Neural cell (in vitro differentiated cells): ENCODE data around the gene EXOC3L1. TPM values are rescaled to one million over a fixed set of nuclear protein-coding genes. Genes with fewer than 3 reads are reported as not detected.

Experiments
- H2AFZ ChIP-seq: fragments of 200-600, 300-800 bp; sonication (generic), shearing (Covaris generic); 2 replicates; pipeline ENCODE4 v1.6.0; 2014; ENCODE audit warnings: low read depth, mild to moderate bottlenecking, antibody characterized with exemption, low read length, moderate library complexity
- H3F3A ChIP-seq: fragments of 200-600 bp; shearing (Covaris generic); 2 replicates; pipeline ENCODE4 v1.6.1; 2016; ENCODE audit warnings: mild to moderate bottlenecking, moderate library complexity, mixed read lengths, antibody characterized with exemption, low read length; ENCODE audit not compliant: insufficient read depth, poor library complexity, severe bottlenecking
- H3K27ac ChIP-seq: fragments of 200-600, 300-800 bp; sonication (generic), shearing (Covaris generic); 2 replicates; pipeline ENCODE4 v1.5.1; 2014; ENCODE audit warnings: mild to moderate bottlenecking, low read length, moderate library complexity
- H3K27me3 ChIP-seq: fragments of 300-800, 200-600 bp; sonication (generic), shearing (Covaris generic); 2 replicates; pipeline ENCODE4 v1.6.0; 2014; ENCODE audit warnings: mild to moderate bottlenecking, low read depth, low read length, moderate library complexity; ENCODE audit not compliant: insufficient read depth
- H3K36me3 ChIP-seq: fragments of 300-800, 200-600 bp; sonication (generic), shearing (Covaris generic); 2 replicates; pipeline ENCODE4 v1.5.1; 2014; ENCODE audit warnings: mild to moderate bottlenecking, antibody characterized with exemption, low read length, moderate library complexity; ENCODE audit not compliant: insufficient read depth
- H3K4me2 ChIP-seq: fragments of 300-800, 200-600 bp; sonication (generic), shearing (Covaris generic); 2 replicates; pipeline ENCODE4 v1.6.0; 2014; ENCODE audit warnings: mild to moderate bottlenecking, low read length
- H3K4me3 ChIP-seq: fragments of 300-800, 200-600 bp; sonication (generic), shearing (Covaris generic); 2 replicates; pipeline ENCODE4 v1.5.1; 2014; ENCODE audit warnings: mild to moderate bottlenecking, low read length, moderate library complexity
- H3K79me2 ChIP-seq: fragments of 200-600 bp; shearing (Covaris generic); replicated peaks from 2 replicates; pipeline ENCODE4 v1.6.0; 2014; ENCODE audit warnings: mild to moderate bottlenecking, low read length, moderate library complexity; ENCODE audit not compliant: insufficient read depth
- H3K9ac ChIP-seq: fragments of 300-800, 200-600 bp; sonication (generic), shearing (Covaris generic); 2 replicates; pipeline ENCODE4 v1.6.1; 2016; ENCODE audit warnings: mild to moderate bottlenecking, low read length, mixed read lengths
- H3K9me2 ChIP-seq: fragments of 200-600 bp; shearing (Covaris generic); 2 replicates; pipeline ENCODE4 v1.6.1; 2016; ENCODE audit warnings: mild to moderate bottlenecking, low read length, mixed read lengths; ENCODE audit not compliant: insufficient read depth
- H3K9me3 ChIP-seq: fragments of 200-600, 300-800 bp; sonication (generic), shearing (Covaris generic); 2 replicates; pipeline ENCODE4 v1.6.1; 2016; ENCODE audit warnings: mild to moderate bottlenecking, mixed run types, low read length, moderate library complexity, mixed read lengths
- H4K20me1 ChIP-seq: fragments of 200-600 bp; shearing (Covaris generic); 2 replicates; pipeline ENCODE4 v1.6.1; 2016; ENCODE audit warnings: mild to moderate bottlenecking, mixed run types; ENCODE audit not compliant: insufficient read depth
- EP300 ChIP-seq: fragments of 450-650 bp; conservative IDR thresholded peaks from 2 replicates; pipeline ENCODE4 v1.6.1; 2014; ENCODE audit warnings: antibody characterized with exemption, mild to moderate bottlenecking, moderate library complexity; ENCODE audit not compliant: poor library complexity, severe bottlenecking
- EZH2 ChIP-seq: fragments of 200-600, 300-800 bp; shearing (Covaris generic), sonication (generic); IDR thresholded peaks from 2 replicates; pipeline ENCODE4 v1.6.1; 2014; ENCODE audit warnings: antibody characterized with exemption, low read length, borderline replicate concordance, mild to moderate bottlenecking; ENCODE audit not compliant: insufficient read depth, poor library complexity, severe bottlenecking
- MXI1 ChIP-seq: fragments of 450-650 bp; conservative IDR thresholded peaks from 2 replicates; pipeline ENCODE4 v1.6.1; 2014; ENCODE audit warnings: antibody characterized with exemption, mild to moderate bottlenecking; ENCODE audit not compliant: poor library complexity, severe bottlenecking
- POLR2AphosphoS5 ChIP-seq: IDR thresholded peaks from 2 replicates; pipeline ENCODE4 v1.6.1; 2012
- RAD21 ChIP-seq: fragments of 450-650 bp; conservative IDR thresholded peaks from 2 replicates; pipeline ENCODE4 v1.6.1; 2014; ENCODE audit warnings: antibody characterized with exemption, mild to moderate bottlenecking, moderate library complexity
- SMC3 ChIP-seq: fragments of 450-650 bp; conservative IDR thresholded peaks from 2 replicates; pipeline ENCODE4 v1.6.1; 2014; ENCODE audit warnings: antibody characterized with exemption, mild to moderate bottlenecking, moderate library complexity; ENCODE audit not compliant: poor library complexity
- TAF1 ChIP-seq: IDR thresholded peaks from 2 replicates; pipeline ENCODE4 v1.6.1; 2012; ENCODE audit warnings: low read depth
- polyA minus RNA-seq: library from RNA; depleted of rRNA, polyadenylated mRNA; stranded (reverse); fragments of >200 nt; gene quantifications from 2 replicates; pipeline ENCODE4 v1.2.3, GENCODE V29; 2014
- polyA plus RNA-seq: library from polyadenylated mRNA; depleted of rRNA; stranded (reverse); fragments of >200 nt; gene quantifications from 2 replicates; pipeline ENCODE4 v1.2.3, GENCODE V29; 2014
- TF ChIP-seq, protein P1 (sequence below): IDR thresholded peaks from 2 replicates; pipeline ENCODE4 v1.6.1; 2012; ENCODE audit warnings: borderline replicate concordance
- TF ChIP-seq, protein P2 (sequence below): fragments of 450-650 bp; IDR thresholded peaks from 2 replicates; pipeline ENCODE4 v1.5.1; 2014; ENCODE audit warnings: antibody characterized with exemption, mild to moderate bottlenecking, moderate library complexity; ENCODE audit not compliant: poor library complexity, severe bottlenecking

Gene EXOC3L1, protein sequence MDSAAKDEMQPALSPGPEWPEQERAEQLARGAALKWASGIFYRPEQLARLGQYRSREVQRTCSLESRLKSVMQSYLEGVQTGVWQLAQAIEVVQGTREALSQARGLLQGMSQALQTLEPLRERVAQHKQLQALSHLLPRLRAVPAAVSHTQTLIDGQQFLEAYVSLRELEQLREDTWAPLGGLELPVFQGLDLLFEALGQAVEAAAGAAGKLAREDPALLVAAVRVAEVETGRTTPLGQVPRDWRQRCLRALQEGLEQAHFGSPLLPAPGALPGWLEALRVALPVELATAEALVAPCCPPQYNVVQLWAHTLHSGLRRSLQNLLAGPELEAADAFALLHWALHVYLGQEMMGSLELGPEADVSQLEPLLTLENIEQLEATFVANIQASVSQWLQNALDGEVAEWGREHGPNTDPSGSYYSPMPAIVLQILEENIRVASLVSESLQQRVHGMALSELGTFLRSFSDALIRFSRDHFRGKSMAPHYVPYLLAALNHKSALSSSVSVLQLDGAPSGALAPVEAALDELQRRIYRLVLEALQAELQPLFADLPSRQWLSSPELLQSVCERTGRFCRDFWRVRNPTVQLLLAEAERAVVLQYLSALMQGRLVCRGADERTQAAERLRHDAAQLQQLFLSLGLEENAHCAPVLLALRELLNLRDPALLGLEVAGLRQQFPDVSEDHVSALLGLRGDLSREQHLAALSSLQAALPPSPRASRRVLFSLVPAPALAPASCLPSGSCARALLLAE
- polyA plus RNA-seq (0.43 and 0.96 TPM in 2 replicates), polyA minus RNA-seq (not detected in 2 replicates)

DNA sequence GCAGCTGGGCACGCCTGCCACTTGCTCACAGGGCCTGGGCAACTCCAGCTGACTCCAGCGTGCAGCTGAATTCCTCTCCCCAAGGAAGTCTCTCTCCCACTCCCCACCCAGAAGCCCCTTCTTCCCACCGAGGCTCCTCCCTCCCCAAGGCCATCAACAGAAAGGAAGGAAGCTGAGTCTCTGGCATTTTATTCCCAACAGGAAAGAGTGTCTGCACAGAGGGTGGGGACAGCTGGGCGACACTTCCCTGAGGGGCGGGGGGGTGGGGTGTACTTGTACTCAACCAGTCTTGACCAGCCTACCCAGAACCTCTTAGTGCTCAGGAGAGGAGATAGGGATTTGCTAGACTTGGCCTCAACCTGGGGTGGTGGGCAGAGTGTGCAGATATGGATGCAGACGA, at the start of gene EXOC3L1:
EXOC3L1 (minus strand) TSS at position 96 of the 400 bp plus-strand sequence. CDS start 460 bp downstream, outside the sequence.
- no peak within 1 kb of the TSS for H3K4me2 ChIP-seq
- no peaks in the 10 kb centered on the region for H3K9me2 ChIP-seq
- TF ChIP-seq, protein P1, sequence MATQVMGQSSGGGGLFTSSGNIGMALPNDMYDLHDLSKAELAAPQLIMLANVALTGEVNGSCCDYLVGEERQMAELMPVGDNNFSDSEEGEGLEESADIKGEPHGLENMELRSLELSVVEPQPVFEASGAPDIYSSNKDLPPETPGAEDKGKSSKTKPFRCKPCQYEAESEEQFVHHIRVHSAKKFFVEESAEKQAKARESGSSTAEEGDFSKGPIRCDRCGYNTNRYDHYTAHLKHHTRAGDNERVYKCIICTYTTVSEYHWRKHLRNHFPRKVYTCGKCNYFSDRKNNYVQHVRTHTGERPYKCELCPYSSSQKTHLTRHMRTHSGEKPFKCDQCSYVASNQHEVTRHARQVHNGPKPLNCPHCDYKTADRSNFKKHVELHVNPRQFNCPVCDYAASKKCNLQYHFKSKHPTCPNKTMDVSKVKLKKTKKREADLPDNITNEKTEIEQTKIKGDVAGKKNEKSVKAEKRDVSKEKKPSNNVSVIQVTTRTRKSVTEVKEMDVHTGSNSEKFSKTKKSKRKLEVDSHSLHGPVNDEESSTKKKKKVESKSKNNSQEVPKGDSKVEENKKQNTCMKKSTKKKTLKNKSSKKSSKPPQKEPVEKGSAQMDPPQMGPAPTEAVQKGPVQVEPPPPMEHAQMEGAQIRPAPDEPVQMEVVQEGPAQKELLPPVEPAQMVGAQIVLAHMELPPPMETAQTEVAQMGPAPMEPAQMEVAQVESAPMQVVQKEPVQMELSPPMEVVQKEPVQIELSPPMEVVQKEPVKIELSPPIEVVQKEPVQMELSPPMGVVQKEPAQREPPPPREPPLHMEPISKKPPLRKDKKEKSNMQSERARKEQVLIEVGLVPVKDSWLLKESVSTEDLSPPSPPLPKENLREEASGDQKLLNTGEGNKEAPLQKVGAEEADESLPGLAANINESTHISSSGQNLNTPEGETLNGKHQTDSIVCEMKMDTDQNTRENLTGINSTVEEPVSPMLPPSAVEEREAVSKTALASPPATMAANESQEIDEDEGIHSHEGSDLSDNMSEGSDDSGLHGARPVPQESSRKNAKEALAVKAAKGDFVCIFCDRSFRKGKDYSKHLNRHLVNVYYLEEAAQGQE: no peak
- no peak for TF ChIP-seq POLR2AphosphoS5
- TF ChIP-seq RAD21: no peak
- no peak for TF ChIP-seq MXI1
- TF ChIP-seq EZH2: no peak
- no peak for TF ChIP-seq SMC3
- TF ChIP-seq, protein P2, sequence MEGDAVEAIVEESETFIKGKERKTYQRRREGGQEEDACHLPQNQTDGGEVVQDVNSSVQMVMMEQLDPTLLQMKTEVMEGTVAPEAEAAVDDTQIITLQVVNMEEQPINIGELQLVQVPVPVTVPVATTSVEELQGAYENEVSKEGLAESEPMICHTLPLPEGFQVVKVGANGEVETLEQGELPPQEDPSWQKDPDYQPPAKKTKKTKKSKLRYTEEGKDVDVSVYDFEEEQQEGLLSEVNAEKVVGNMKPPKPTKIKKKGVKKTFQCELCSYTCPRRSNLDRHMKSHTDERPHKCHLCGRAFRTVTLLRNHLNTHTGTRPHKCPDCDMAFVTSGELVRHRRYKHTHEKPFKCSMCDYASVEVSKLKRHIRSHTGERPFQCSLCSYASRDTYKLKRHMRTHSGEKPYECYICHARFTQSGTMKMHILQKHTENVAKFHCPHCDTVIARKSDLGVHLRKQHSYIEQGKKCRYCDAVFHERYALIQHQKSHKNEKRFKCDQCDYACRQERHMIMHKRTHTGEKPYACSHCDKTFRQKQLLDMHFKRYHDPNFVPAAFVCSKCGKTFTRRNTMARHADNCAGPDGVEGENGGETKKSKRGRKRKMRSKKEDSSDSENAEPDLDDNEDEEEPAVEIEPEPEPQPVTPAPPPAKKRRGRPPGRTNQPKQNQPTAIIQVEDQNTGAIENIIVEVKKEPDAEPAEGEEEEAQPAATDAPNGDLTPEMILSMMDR: no peak
- no peak for TF ChIP-seq EP300
- no peak for TF ChIP-seq TAF1
- no peaks in the 10 kb centered on the region for H4K20me1 ChIP-seq
- no peak within 1 kb of the TSS for H2AFZ ChIP-seq
- no peaks in the 10 kb centered on the region for H3K27me3 ChIP-seq
- no peaks in the 10 kb centered on the region for H3F3A ChIP-seq
- H3K36me3 ChIP-seq: no peaks in the 10 kb centered on the region
- peaks cover 15% of the 10 kb centered on the region for H3K79me2 ChIP-seq
- no peak within 1 kb of the TSS for H3K9ac ChIP-seq
- H3K4me3 ChIP-seq: no peak within 1 kb of the TSS
- H3K27ac ChIP-seq: no peak within 1 kb of the TSS
- H3K9me3 ChIP-seq: no peaks in the 10 kb centered on the region

DNA sequence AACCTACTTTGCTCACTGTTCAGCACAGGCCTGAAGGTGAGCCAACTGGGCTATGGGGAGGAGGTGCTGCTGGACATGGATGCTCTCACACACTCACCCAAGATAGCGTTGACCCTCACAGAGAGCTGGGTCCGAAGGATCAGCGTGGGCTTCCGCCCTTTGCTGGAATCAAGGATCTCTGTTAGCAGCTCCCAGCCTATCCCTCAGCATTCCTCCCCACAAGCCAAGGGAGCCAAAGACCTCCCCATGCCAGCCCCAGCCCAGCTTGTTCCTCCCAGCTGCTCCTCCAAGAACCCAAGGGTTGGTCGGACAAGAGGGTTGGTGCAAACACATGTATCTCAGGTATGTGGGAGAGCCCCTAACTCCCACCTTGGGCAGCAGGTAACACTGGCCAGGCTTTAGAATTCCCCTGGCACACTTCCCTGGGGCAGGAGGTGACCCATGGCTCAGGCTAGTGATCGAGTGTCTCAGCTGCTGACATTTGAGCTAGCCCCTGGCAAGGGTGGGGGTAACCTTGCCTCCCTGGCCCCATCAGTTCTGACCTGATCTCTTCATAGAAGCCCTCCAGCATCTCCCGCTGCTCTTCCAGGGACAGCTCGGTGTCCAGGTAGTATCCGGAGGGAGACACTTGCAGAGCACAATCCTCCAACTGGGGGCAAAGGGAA, 49.0 kb upstream of the EXOC3L1 start:
- no peak overlapping the region for H3K27ac ChIP-seq
- no peak overlapping the region for H3K4me3 ChIP-seq
- no peak for TF ChIP-seq EP300
- TF ChIP-seq RAD21: no peak
- no peak for TF ChIP-seq TAF1
- TF ChIP-seq, protein P1: no peak
- TF ChIP-seq, protein P2: no peak
- no peak for TF ChIP-seq SMC3
- no peak for TF ChIP-seq EZH2
- no peak for TF ChIP-seq MXI1
- TF ChIP-seq POLR2AphosphoS5: no peak
- no peaks in the 10 kb centered on the region for H3K36me3 ChIP-seq
- no peaks in the 10 kb centered on the region for H3K27me3 ChIP-seq
- H2AFZ ChIP-seq: no peak overlapping the region
- H4K20me1 ChIP-seq: no peaks in the 10 kb centered on the region
- H3K79me2 ChIP-seq: no peaks in the 10 kb centered on the region
- H3K9me3 ChIP-seq: no peaks in the 10 kb centered on the region
- H3K9me2 ChIP-seq: no peaks in the 10 kb centered on the region
- H3K4me2 ChIP-seq: no peak overlapping the region
- no peaks in the 10 kb centered on the region for H3F3A ChIP-seq
- no peak overlapping the region for H3K9ac ChIP-seq
